H1 (cell line): ENCODE measurements around the gene RPS6KA4. TPM values are rescaled to one million over a fixed set of nuclear protein-coding genes. Genes with fewer than 3 reads are reported as not detected.
A peak's percentile ranks its signal among the peaks of the same experiment; 100 is the strongest.

ENCODE experiments used
- BACH1 ChIP-seq: IDR thresholded peaks from 2 replicates; pipeline ENCODE4 v1.6.1; 2012; ENCODE audit warnings: low read length, improper control_type of control experiment
- GABPA ChIP-seq: IDR thresholded peaks from 2 replicates; pipeline ENCODE4 v1.6.1; 2011; ENCODE audit warnings: mild to moderate bottlenecking, low read length, moderate library complexity, borderline replicate concordance; ENCODE audit not compliant: insufficient read depth
- HDAC2 ChIP-seq, 2 experiments: fragments of 300-600 bp in 1 of 2; sonication (generic) in 1 of 2; IDR thresholded peaks; 2 replicates each; pipeline ENCODE4 v1.6.1; 2011 to 2012; ENCODE audit warnings: low read depth in 2 of 2, low read length in 2 of 2, mild to moderate bottlenecking in 2 of 2, moderate library complexity in 2 of 2, borderline replicate concordance in 1 of 2, inconsistent platforms in 1 of 2
- RNF2 ChIP-seq: fragments of 200-900, 300-1000 bp; sonication (generic); IDR thresholded peaks from 2 replicates; pipeline ENCODE4 v1.7.1; 2016; ENCODE audit warnings: borderline replicate concordance, low read depth, mild to moderate bottlenecking, antibody characterized with exemption, low read length; ENCODE audit not compliant: poor library complexity, severe bottlenecking; ENCODE audit errors: missing control alignments
- TCF12 ChIP-seq: IDR thresholded peaks from 2 replicates; pipeline ENCODE4 v1.6.1; 2011; ENCODE audit warnings: low read depth, mild to moderate bottlenecking, low read length
- USF2 ChIP-seq: IDR thresholded peaks from 2 replicates; pipeline ENCODE4 v1.6.1; 2011; ENCODE audit warnings: low read length, improper control_type of control experiment
- polyA plus RNA-seq, 7 experiments: library from polyadenylated mRNA; depleted of rRNA in 3 of 7; stranded (reverse) in 5 of 7; unstranded in 2 of 7; fragments of >200 nt in 5 of 7; fragments of 200-250 nt in 2 of 7; gene quantifications; 1 replicate in 5 of 7; 2 replicates in 1 of 7; 4 replicates in 1 of 7; pipeline versions ENCODE4 v1.2.1 to v1.2.3, GENCODE V29; 2011 to 2013; ENCODE audit warnings: missing spikeins in 2 of 7, mixed read lengths in 2 of 7
- total RNA-seq: library from RNA; stranded (reverse); fragmentation: NEBNext Ultra II Directional; extraction: Animal tissue kit (Norgen Biotek cat#: 25700); gene quantifications from 2 replicates; pipeline ENCODE4 v1.2.1, GENCODE V29; 2021
- TF ChIP-seq, protein P1 (sequence below): IDR thresholded peaks from 2 replicates; pipeline ENCODE4 v1.6.1; 2012; ENCODE audit warnings: inconsistent platforms
- TF ChIP-seq, protein P2 (sequence below), 3 experiments: IDR thresholded peaks; 1 replicate in 2 of 3; 2 replicates in 1 of 3; pipeline versions ENCODE4 v1.5.1 to v1.6.1; 2011; ENCODE audit warnings: low read length in 3 of 3, mild to moderate bottlenecking in 3 of 3, inconsistent platforms in 2 of 3, low read depth in 1 of 3, moderate library complexity in 1 of 3; ENCODE audit not compliant: insufficient read depth in 1 of 3; ENCODE audit errors: control extremely low read depth in 1 of 3

The RPS6KA4 gene
- total and polyA plus RNA-seq, 2 of the 8 experiments (the other 6 are each of a cell fraction or from before 2014, with no cell fraction given) = 8.2 to 12.6 TPM

DNA sequence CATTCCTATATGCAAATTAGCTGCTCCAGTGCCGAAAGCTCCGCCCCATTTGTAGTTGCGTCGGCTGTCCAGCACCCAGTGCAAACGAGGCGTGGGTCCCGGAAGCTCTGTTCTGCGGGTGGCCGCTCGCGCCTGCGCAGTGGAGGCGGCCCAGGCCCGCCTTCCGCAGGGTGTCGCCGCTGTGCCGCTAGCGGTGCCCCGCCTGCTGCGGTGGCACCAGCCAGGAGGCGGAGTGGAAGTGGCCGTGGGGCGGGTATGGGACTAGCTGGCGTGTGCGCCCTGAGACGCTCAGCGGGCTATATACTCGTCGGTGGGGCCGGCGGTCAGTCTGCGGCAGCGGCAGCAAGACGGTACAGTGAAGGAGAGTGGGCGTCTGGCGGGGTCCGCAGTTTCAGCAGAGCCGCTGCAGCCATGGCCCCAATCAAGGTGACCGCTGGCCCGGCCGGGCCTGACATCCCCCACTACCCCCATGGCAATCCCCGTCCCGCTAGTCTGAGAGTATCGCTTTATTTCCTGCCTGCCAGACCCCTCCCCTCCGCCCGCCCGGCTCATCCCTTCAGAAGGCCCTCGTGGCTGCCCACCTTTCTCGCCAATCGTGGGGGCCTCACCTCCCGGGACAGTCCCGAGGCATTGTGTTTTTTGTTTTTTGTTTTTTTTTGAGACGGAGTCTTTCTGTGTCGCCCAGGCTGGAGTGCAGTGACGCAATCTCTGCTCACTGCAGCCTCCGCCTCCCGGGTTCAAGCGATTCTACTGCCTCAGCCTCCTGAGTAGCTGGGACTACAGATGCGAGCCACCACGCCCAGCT lies 40.8 kb upstream of the RPS6KA4 start, which contains the start of gene PRDX5 (continued):
- TF ChIP-seq TCF12 (no peak), BACH1 (peak; percentile 7; the same call in 1 of the 2 replicates), RNF2 (no peak), USF2 (no peak), HDAC2 (IDR thresholded peaks at IDR 0.05; ENCODE audit: borderline replicate concordance in 1 of 2, low read depth in 2 of 2, low read length in 2 of 2) (peak in 1 of 2 experiments; percentile 26; a peak in 1 of 4 replicates), GABPA (no peak)
- TF ChIP-seq, protein P1, sequence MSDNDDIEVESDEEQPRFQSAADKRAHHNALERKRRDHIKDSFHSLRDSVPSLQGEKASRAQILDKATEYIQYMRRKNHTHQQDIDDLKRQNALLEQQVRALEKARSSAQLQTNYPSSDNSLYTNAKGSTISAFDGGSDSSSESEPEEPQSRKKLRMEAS = no peak; the same call in 1 of the 2 replicates
- TF ChIP-seq, protein P2, sequence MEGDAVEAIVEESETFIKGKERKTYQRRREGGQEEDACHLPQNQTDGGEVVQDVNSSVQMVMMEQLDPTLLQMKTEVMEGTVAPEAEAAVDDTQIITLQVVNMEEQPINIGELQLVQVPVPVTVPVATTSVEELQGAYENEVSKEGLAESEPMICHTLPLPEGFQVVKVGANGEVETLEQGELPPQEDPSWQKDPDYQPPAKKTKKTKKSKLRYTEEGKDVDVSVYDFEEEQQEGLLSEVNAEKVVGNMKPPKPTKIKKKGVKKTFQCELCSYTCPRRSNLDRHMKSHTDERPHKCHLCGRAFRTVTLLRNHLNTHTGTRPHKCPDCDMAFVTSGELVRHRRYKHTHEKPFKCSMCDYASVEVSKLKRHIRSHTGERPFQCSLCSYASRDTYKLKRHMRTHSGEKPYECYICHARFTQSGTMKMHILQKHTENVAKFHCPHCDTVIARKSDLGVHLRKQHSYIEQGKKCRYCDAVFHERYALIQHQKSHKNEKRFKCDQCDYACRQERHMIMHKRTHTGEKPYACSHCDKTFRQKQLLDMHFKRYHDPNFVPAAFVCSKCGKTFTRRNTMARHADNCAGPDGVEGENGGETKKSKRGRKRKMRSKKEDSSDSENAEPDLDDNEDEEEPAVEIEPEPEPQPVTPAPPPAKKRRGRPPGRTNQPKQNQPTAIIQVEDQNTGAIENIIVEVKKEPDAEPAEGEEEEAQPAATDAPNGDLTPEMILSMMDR (IDR thresholded peaks at IDR 0.05; ENCODE audit: control extremely low read depth in 1 of 3, insufficient read depth in 1 of 3, low read depth in 1 of 3, low read length in 3 of 3) = peak in 1 of 3 experiments; percentile 51; a peak in 2 of 4 replicates
